HL-60 (cell line): ENCODE measurements around the gene NACA2.

Experiments
- DNase-seq, 2 experiments: peaks; one replicate each; pipeline ENCODE4 v3.0.0-alpha.2; 2010 to 2020; ENCODE audit warnings: low read depth in 1 of 2, low spot score in 1 of 2
- H3K27ac ChIP-seq: fragments of 250-450 bp; sonication (Bioruptor Pico); replicated peaks from 2 replicates; pipeline ENCODE4 v1.5.1; 2020; ENCODE audit warnings: mild to moderate bottlenecking, moderate library complexity
- H3K27me3 ChIP-seq: fragments of 250-450 bp; sonication (Bioruptor Pico); 2 replicates; pipeline ENCODE4 v1.5.1; 2021; ENCODE audit warnings: mild to moderate bottlenecking, moderate library complexity; ENCODE audit not compliant: insufficient read depth, poor library complexity, severe bottlenecking
- H3K4me3 ChIP-seq: replicated peaks from 2 replicates; pipeline ENCODE4 v1.5.1; 2011; ENCODE audit warnings: mild to moderate bottlenecking, control low read depth, low read length; ENCODE audit not compliant: insufficient read depth
- GABPA ChIP-seq: IDR thresholded peaks from 2 replicates; pipeline ENCODE4 v1.6.1; 2012; ENCODE audit warnings: low read depth
- POLR2AphosphoS5 ChIP-seq: IDR thresholded peaks from 2 replicates; pipeline ENCODE4 v1.6.1; 2012; ENCODE audit warnings: low read depth
- SPI1 ChIP-seq: IDR thresholded peaks from 2 replicates; pipeline ENCODE4 v1.6.1; 2012; ENCODE audit warnings: low read depth, mild to moderate bottlenecking, borderline replicate concordance
- TF ChIP-seq, protein P1 (sequence below): IDR thresholded peaks from one replicate; pipeline ENCODE4 v1.5.1; 2011; ENCODE audit warnings: low read length, control low read depth, inconsistent platforms; ENCODE audit not compliant: insufficient read depth
- TF ChIP-seq, protein P2 (sequence below): IDR thresholded peaks from 2 replicates; pipeline ENCODE4 v1.6.1; 2012; ENCODE audit warnings: low read depth; ENCODE audit not compliant: insufficient replicate concordance

Gene NACA2

DNA sequence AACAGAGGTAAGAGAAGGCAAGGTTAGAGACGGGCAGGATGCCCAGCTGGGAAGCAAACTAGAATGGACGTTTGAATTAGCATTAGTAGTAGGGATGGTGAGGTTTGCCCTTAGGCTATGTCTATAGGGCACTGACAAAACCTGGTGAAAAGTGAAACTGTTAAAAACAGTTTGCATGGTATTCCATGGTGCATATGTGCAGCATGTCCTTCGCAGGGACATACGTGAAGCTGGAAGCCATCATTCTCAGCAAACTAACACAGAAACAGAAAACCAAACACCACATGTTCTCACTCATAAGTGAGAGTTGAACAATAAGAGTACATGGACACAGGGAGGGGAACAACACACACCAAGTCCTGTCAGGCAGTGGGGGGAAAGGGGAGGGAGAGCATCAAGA is 25.8 kb downstream of the NACA2 start:
- no peak overlapping the region for H3K27ac ChIP-seq

DNA sequence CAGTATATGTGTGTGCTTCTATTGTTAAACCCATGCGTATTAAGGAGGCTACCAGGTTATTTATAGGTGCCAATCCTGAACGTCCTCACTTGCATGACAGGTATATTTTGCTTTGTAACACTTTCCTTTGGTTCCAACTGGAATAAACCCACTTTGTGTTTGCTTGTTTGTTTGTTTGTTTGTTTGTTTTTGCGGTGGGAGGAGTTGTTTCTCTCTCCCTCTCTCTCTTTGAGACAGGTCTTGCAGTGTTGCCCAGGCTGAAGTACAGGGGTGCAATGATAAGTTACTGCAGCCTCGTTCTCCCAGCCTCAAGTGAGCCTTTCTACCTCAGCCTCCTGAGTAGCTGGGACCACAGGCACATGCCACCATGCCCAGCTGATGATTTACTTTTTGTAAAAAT is 28.7 kb downstream of the NACA2 start:
- peaks cover 5% of the 10 kb centered on the region for H3K27me3 ChIP-seq
- no peak overlapping the region for H3K4me3 ChIP-seq
- TF ChIP-seq SPI1 (no peak), POLR2AphosphoS5 (no peak)
- no peak overlapping the region for H3K27ac ChIP-seq
- no peak for DNase-seq

More for the DNA sequence above, 25.8 kb downstream of the NACA2 start:
- TF ChIP-seq, protein P1, sequence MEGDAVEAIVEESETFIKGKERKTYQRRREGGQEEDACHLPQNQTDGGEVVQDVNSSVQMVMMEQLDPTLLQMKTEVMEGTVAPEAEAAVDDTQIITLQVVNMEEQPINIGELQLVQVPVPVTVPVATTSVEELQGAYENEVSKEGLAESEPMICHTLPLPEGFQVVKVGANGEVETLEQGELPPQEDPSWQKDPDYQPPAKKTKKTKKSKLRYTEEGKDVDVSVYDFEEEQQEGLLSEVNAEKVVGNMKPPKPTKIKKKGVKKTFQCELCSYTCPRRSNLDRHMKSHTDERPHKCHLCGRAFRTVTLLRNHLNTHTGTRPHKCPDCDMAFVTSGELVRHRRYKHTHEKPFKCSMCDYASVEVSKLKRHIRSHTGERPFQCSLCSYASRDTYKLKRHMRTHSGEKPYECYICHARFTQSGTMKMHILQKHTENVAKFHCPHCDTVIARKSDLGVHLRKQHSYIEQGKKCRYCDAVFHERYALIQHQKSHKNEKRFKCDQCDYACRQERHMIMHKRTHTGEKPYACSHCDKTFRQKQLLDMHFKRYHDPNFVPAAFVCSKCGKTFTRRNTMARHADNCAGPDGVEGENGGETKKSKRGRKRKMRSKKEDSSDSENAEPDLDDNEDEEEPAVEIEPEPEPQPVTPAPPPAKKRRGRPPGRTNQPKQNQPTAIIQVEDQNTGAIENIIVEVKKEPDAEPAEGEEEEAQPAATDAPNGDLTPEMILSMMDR = no peak
- TF ChIP-seq POLR2AphosphoS5 (no peak), GABPA (no peak), SPI1 (no peak)
- TF ChIP-seq, protein P2, sequence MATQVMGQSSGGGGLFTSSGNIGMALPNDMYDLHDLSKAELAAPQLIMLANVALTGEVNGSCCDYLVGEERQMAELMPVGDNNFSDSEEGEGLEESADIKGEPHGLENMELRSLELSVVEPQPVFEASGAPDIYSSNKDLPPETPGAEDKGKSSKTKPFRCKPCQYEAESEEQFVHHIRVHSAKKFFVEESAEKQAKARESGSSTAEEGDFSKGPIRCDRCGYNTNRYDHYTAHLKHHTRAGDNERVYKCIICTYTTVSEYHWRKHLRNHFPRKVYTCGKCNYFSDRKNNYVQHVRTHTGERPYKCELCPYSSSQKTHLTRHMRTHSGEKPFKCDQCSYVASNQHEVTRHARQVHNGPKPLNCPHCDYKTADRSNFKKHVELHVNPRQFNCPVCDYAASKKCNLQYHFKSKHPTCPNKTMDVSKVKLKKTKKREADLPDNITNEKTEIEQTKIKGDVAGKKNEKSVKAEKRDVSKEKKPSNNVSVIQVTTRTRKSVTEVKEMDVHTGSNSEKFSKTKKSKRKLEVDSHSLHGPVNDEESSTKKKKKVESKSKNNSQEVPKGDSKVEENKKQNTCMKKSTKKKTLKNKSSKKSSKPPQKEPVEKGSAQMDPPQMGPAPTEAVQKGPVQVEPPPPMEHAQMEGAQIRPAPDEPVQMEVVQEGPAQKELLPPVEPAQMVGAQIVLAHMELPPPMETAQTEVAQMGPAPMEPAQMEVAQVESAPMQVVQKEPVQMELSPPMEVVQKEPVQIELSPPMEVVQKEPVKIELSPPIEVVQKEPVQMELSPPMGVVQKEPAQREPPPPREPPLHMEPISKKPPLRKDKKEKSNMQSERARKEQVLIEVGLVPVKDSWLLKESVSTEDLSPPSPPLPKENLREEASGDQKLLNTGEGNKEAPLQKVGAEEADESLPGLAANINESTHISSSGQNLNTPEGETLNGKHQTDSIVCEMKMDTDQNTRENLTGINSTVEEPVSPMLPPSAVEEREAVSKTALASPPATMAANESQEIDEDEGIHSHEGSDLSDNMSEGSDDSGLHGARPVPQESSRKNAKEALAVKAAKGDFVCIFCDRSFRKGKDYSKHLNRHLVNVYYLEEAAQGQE = no peak
- Histone ChIP-seq H3K27me3 (peaks cover under 1% of the 10 kb centered on the region), H3K4me3 (no peak overlapping the region)
- no peak for DNase-seq

DNA sequence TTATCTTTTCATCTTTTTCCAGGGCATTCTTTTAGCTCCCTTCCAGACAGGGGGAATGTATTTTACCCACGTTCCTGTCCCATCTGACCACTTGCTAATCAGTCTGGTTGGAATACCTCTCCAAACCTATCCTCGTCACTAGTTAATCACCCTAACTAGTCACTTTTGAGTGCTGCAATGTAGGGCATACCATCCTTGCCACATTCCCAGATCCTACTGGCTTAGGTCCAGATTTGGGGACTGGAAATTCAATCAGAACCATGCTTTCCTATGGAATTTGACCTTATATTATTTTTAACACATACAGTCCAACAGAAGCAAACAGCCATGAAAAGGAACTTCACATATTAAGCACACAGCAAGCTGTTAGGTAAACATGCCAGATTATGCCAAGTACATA is 29.7 kb downstream of the NACA2 start:
- no peak overlapping the region for H3K27ac ChIP-seq
- no peak for TF ChIP-seq SPI1
- TF ChIP-seq POLR2AphosphoS5 = no peak
- TF ChIP-seq GABPA = no peak
- TF ChIP-seq, protein P2 = no peak
- TF ChIP-seq, protein P1 = no peak
- no peak overlapping the region for H3K4me3 ChIP-seq
- H3K27me3 ChIP-seq = peaks cover 10% of the 10 kb centered on the region
- no peak for DNase-seq

DNA sequence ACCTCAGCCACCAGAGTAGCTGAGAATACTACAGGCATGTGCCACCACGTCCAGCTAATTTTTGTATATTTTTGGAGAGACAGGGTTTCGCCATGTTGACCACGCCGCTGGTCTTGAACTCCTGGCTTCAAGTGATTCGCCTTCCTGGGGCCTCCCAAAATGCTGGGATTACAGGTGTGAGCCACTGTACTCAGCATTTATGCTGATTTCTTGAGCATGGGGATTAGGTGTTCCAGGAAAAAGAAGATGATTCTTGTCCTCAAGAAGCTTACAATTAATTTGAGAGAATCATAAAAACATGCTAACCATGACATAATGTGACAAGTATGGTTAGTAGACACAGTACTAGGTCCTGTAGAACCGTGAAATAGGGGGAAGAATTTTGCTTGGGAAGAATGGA is 30.9 kb downstream of the NACA2 start:
- Histone ChIP-seq H3K27ac (no peak overlapping the region), H3K4me3 (no peak overlapping the region), H3K27me3 (peaks cover 15% of the 10 kb centered on the region)
- DNase-seq = no peak
- no peak for TF ChIP-seq POLR2AphosphoS5
- TF ChIP-seq, protein P2 = no peak
- TF ChIP-seq SPI1 = no peak
- TF ChIP-seq, protein P1 = no peak
- no peak for TF ChIP-seq GABPA
